SK-N-SH (cell line): ENCODE measurements around the gene CLPSL2. TPM values are rescaled to one million over a fixed set of nuclear protein-coding genes. Genes with fewer than 3 reads are reported as not detected.

Experiments used
- CTCF ChIA-PET: fragments of 300-600, 350-600 bp; formaldehyde crosslinking; extraction: SDS; loops from one replicate; lab custom pipeline; 2021; lab: Yijun Ruan, JAX
- POLR2A ChIA-PET: fragments of 350-600 bp; sonication (Branson Sonifier 250); formaldehyde crosslinking; extraction: SDS; loops from one replicate; lab custom pipeline; 2020; ENCODE audit warnings: antibody characterized with exemption, inconsistent platforms; lab: Yijun Ruan, JAX
- DNase-seq: peaks from one replicate; pipeline ENCODE4 v3.0.0; 2012
- H2AFZ ChIP-seq: fragments of 200-600 bp; sonication (generic); 2 replicates; pipeline ENCODE4 v1.8.1; 2016; ENCODE audit warnings: antibody characterized with exemption, mild to moderate bottlenecking, low read depth
- H3F3A ChIP-seq: fragments of 200-600 bp; sonication (generic); replicated peaks from 2 replicates; pipeline ENCODE3; 2016; ENCODE audit warnings: antibody characterized with exemption, mild to moderate bottlenecking; ENCODE audit not compliant: insufficient read depth
- H3K27ac ChIP-seq, 2 experiments: fragments of 200-500 bp in 1 of 2; fragments of 200-600 bp in 1 of 2; sonication (Bioruptor generic) in 1 of 2; sonication (generic), shearing (Covaris generic) in 1 of 2; 2 replicates each; pipeline versions ENCODE4 v1.5.1 to v1.6.1; 2014 to 2016; ENCODE audit warnings: low read depth in 2 of 2, inconsistent platforms in 1 of 2, low read length in 1 of 2, mild to moderate bottlenecking in 1 of 2, mixed read lengths in 1 of 2
- H3K27me3 ChIP-seq: fragments of 200-600 bp; sonication (generic), shearing (Covaris generic); 2 replicates; pipeline ENCODE4 v1.6.1; 2016; ENCODE audit warnings: mixed run types; ENCODE audit not compliant: insufficient read depth
- H3K36me3 ChIP-seq, 2 experiments: fragments of 200-500 bp in 1 of 2; fragments of 200-600 bp in 1 of 2; sonication (Bioruptor generic) in 1 of 2; sonication (generic) in 1 of 2; replicated peaks in 1 of 2; 2 replicates each; pipeline versions ENCODE3 to v1.5.1; 2014 to 2016; ENCODE audit warnings: low read length in 1 of 2, mild to moderate bottlenecking in 1 of 2; ENCODE audit not compliant: insufficient read depth in 2 of 2, control insufficient read depth in 1 of 2
- H3K4me1 ChIP-seq, 2 experiments: fragments of 200-500 bp in 1 of 2; fragments of 200-600 bp in 1 of 2; sonication (Bioruptor generic) in 1 of 2; sonication (generic), shearing (Covaris generic) in 1 of 2; 2 replicates each; pipeline versions ENCODE4 v1.5.1 to v1.6.1; 2014 to 2016; ENCODE audit warnings: low read depth in 1 of 2, low read length in 1 of 2, mixed run types in 1 of 2; ENCODE audit not compliant: insufficient read depth in 2 of 2, control insufficient read depth in 1 of 2
- H3K4me2 ChIP-seq: fragments of 200-600 bp; sonication (generic), shearing (Covaris generic); 2 replicates; pipeline ENCODE4 v1.6.1; 2017; ENCODE audit warnings: mixed run types
- H3K4me3 ChIP-seq, 2 experiments: fragments of 200-500 bp in 1 of 2; fragments of 200-600 bp in 1 of 2; sonication (Bioruptor generic) in 1 of 2; sonication (generic), shearing (Covaris generic) in 1 of 2; 2 replicates each; pipeline versions ENCODE4 v1.5.1 to v1.8.1; 2014 to 2016; ENCODE audit warnings: low read depth in 2 of 2, inconsistent platforms in 1 of 2, low read length in 1 of 2, mild to moderate bottlenecking in 1 of 2, mixed read lengths in 1 of 2, moderate library complexity in 1 of 2
- H3K79me2 ChIP-seq: fragments of 200-600 bp; sonication (generic); 2 replicates; pipeline ENCODE4 v1.8.1; 2017; ENCODE audit warnings: mild to moderate bottlenecking; ENCODE audit not compliant: insufficient read depth
- H3K9ac ChIP-seq: fragments of 200-600 bp; sonication (generic); 2 replicates; pipeline ENCODE4 v1.6.1; 2017; ENCODE audit warnings: mixed run types
- H3K9me2 ChIP-seq: fragments of 200-600 bp; sonication (generic); 2 replicates; pipeline ENCODE4 v1.6.1; 2017; ENCODE audit warnings: mixed run types
- H3K9me3 ChIP-seq: fragments of 200-600 bp; sonication (generic); 2 replicates; pipeline ENCODE4 v1.6.1; 2017; ENCODE audit warnings: mixed run types, mild to moderate bottlenecking, moderate library complexity
- H4K20me1 ChIP-seq: fragments of 200-600 bp; sonication (generic); 2 replicates; pipeline ENCODE4 v1.6.1; 2017; ENCODE audit warnings: mild to moderate bottlenecking, mixed run types; ENCODE audit not compliant: insufficient read depth
- CHD2 ChIP-seq: fragments of 150-350 bp; IDR thresholded peaks from 2 replicates; pipeline ENCODE4 v1.6.1; 2018; ENCODE audit warnings: low read length; ENCODE audit not compliant: partially characterized antibody
- FOXJ3 ChIP-seq: sonication (generic); formaldehyde crosslinking; IDR thresholded peaks from 2 replicates; pipeline ENCODE4 v1.5.1; 2020; ENCODE audit warnings: mild to moderate bottlenecking, missing genetic modification reagents
- MAX ChIP-seq: IDR thresholded peaks from 2 replicates; pipeline ENCODE4 v1.4.0; 2012; ENCODE audit warnings: low read depth
- MXI1 ChIP-seq: IDR thresholded peaks from 2 replicates; pipeline ENCODE4 v1.6.1; 2012; ENCODE audit warnings: mild to moderate bottlenecking, low read depth, low read length, improper control_type of control experiment
- NFIC ChIP-seq: IDR thresholded peaks from 2 replicates; pipeline ENCODE4 v1.4.0; 2012; ENCODE audit warnings: borderline replicate concordance
- POLR2AphosphoS5 ChIP-seq: IDR thresholded peaks from 2 replicates; pipeline ENCODE4 v1.6.1; 2012; ENCODE audit warnings: low read depth, low read length
- RAD21 ChIP-seq: IDR thresholded peaks from 2 replicates; pipeline ENCODE4 v1.6.1; 2012; ENCODE audit warnings: mild to moderate bottlenecking, low read length
- SIN3A ChIP-seq: IDR thresholded peaks from 2 replicates; pipeline ENCODE4 v1.6.1; 2012; ENCODE audit warnings: low read depth, mild to moderate bottlenecking, low read length, moderate library complexity, borderline replicate concordance
- TCF12 ChIP-seq: IDR thresholded peaks from 2 replicates; pipeline ENCODE4 v1.4.0; 2012
- USF1 ChIP-seq: IDR thresholded peaks from 2 replicates; pipeline ENCODE4 v1.4.0; 2012; ENCODE audit warnings: low read depth, borderline replicate concordance
- USF2 ChIP-seq: fragments of 150-350 bp; IDR thresholded peaks from 2 replicates; pipeline ENCODE4 v1.6.1; 2017; ENCODE audit warnings: antibody characterized with exemption, low read length, low read depth, borderline replicate concordance
- WGBS: methylation state at CpG from one replicate; pipeline ENCODE4 v1.1.6; 2017; ENCODE audit warnings: low lambda C conversion rate; 5-methylcytosine and 5-hydroxymethylcytosine counted together
- polyA plus RNA-seq, 3 experiments: library from polyadenylated mRNA; depleted of rRNA; stranded (reverse); fragments of >200 nt; gene quantifications; 2 replicates each; pipeline ENCODE4 v1.2.3, GENCODE V29; 2012

The CLPSL2 gene
- polyA plus RNA-seq (2012; rRNA removed), result not detected in 2 replicates
- polyA plus RNA-seq (2012; cell fraction: cytosol; rRNA removed), result not detected in 2 replicates
- not detected in 2 replicates for polyA plus RNA-seq (2012; cell fraction: nucleus; rRNA removed)

GRCh38 chr6:35776364-35777215 is at the start of gene CLPSL2:
CLPSL2 (plus strand) TSS chr6:35776598; CDS start chr6:35776619, 21 bp downstream.
- Histone ChIP-seq H3K4me3 (peak within 1 kb of the TSS; percentile 48 to 54), H3K4me1 (no peaks in the 10 kb centered on the region; a peak in 1 of 4 replicates), H4K20me1 (no peaks in the 10 kb centered on the region), H3K9me3 (no peaks in the 10 kb centered on the region), H3K27ac (no peak within 1 kb of the TSS), H3K9me2 (no peaks in the 10 kb centered on the region), H3K79me2 (no peaks in the 10 kb centered on the region), H3K9ac (no peak within 1 kb of the TSS), H2AFZ (no peak within 1 kb of the TSS), H3K4me2 (peak within 1 kb of the TSS; percentile 74), H3F3A (no peaks in the 10 kb centered on the region), H3K36me3 (no peaks in the 10 kb centered on the region), H3K27me3 (peaks cover 12% of the 10 kb centered on the region; the same call in 1 of the 2 replicates)
- 24% methylated on average over 17 of the region's 56 CpGs for WGBS
- ChIA-PET POLR2A (no interaction called here), CTCF (interaction anchor here (1.2 kb wide), 1 partner anchor 192 kb away, joined by 5 read pairs; no protein-coding TSS in a partner anchor)
- peak; percentile 82 for DNase-seq
- no peak for TF ChIP-seq TCF12
- TF ChIP-seq USF1, result peak; percentile 81
- no peak for TF ChIP-seq FOXJ3 (CRISPR knock-in tag)
- no peak for TF ChIP-seq MAX
- TF ChIP-seq, all 33 proteins: peak for 1

GRCh38 chr6:35727231-35727934 is 49.0 kb upstream of the CLPSL2 start:
- peak overlapping the region; percentile 44 to 98; a peak in 3 of 4 replicates for H3K27ac ChIP-seq
- H3K9me2 ChIP-seq, result no peaks in the 10 kb centered on the region
- H3K79me2 ChIP-seq, result no peaks in the 10 kb centered on the region
- no peaks in the 10 kb centered on the region for H3K36me3 ChIP-seq
- CTCF ChIA-PET, result interaction anchor here (1.0 to 2.7 kb wide), 8 partner anchors 8 to 204 kb away, joined by 3 to 20 read pairs (median 4); partner anchors contain the start of gene ARMC12
- peaks cover under 1 to 39% of the 10 kb centered on the region in 2 experiments; a peak in 3 of 4 replicates for H3K4me1 ChIP-seq
- H2AFZ ChIP-seq, result peak overlapping the region; percentile 70; the same call in 1 of the 2 replicates
- TF ChIP-seq RAD21 (no peak), USF1 (peak; percentile 93), MXI1 (no peak; the same call in 1 of the 2 replicates), USF2 (peak; percentile 47), SIN3A (0 out of 2 replicates have a peak, but pooled peaks have one; percentile 5), POLR2AphosphoS5 (peak; percentile 36; the same call in 1 of the 2 replicates), MAX (peak; percentile 21), NFIC (0 out of 2 replicates have a peak, but pooled peaks have one; percentile 6), CHD2 (peak; percentile 60)
- POLR2A ChIA-PET, result interaction anchor here (0.7 kb wide), 1 partner anchor 195 kb away, joined by 3 read pairs; no protein-coding TSS in a partner anchor
- H3K9me3 ChIP-seq, result no peaks in the 10 kb centered on the region
- H3K9ac ChIP-seq, result peak overlapping the region; percentile 57
- peak overlapping the region; percentile 99 for H3K4me2 ChIP-seq
- no peaks in the 10 kb centered on the region for H4K20me1 ChIP-seq
- 18% methylated on average over 10 of the region's 29 CpGs for WGBS
- peak; percentile 89 for DNase-seq
- no peaks in the 10 kb centered on the region for H3F3A ChIP-seq
- peak overlapping the region; percentile 69 to 76 for H3K4me3 ChIP-seq
- no peaks in the 10 kb centered on the region for H3K27me3 ChIP-seq
